Left ventricle myocardium inferior (tissue), 1 donor: ENCODE results near the gene APOE. TPM values are rescaled to one million over a fixed set of nuclear protein-coding genes. Genes with fewer than 3 reads are reported as not detected.
A peak's percentile ranks its signal among the peaks of the same experiment; 100 is the strongest.

ENCODE experiments used
- DNase-seq: peaks from one replicate; pipeline ENCODE4 v3.0.0-alpha.2; 2020
- H3K27ac ChIP-seq: fragments of 200-600 bp; replicated peaks from 2 replicates; pipeline ENCODE4 v1.8.0; 2021
- H3K27me3 ChIP-seq: fragments of 200-600 bp; 2 replicates; pipeline ENCODE4 v1.8.0; 2021; ENCODE audit warnings: low read depth
- H3K36me3 ChIP-seq: fragments of 200-600 bp; 2 replicates; pipeline ENCODE4 v1.8.0; 2021
- H3K4me1 ChIP-seq: fragments of 200-600 bp; 2 replicates; pipeline ENCODE4 v1.8.0; 2021
- H3K4me3 ChIP-seq: fragments of 200-600 bp; 2 replicates; pipeline ENCODE4 v1.8.0; 2021; ENCODE audit warnings: mild to moderate bottlenecking, moderate library complexity
- H3K9me3 ChIP-seq: fragments of 200-600 bp; replicated peaks from 2 replicates; pipeline ENCODE4 v1.8.0; 2021
- intact Hi-C: fragments of 100-400 bp; cut with micrococcal nuclease; formaldehyde crosslinking; loops from one replicate; pipeline ENCODE4 v1.11.0; 2022
- total RNA-seq: library from RNA; stranded (reverse); fragmentation: NEBNext Ultra II Directional; extraction: Animal tissue kit (Norgen Biotek cat#: 25700); gene quantifications from one replicate; pipeline ENCODE4 v1.2.1, GENCODE V29; 2021
- TF ChIP-seq, protein P1 (sequence below): fragments of 200-600 bp; IDR thresholded peaks from 2 replicates; pipeline ENCODE4 v1.8.0; 2021; ENCODE audit warnings: antibody characterized with exemption, mild to moderate bottlenecking, borderline replicate concordance
- donor health status: DM: no; HTN: yes; CAD: no; lungs with severe emphysema.

The APOE gene
- total RNA-seq, 1 donor from 2014 or later = 24.1 TPM

DNA sequence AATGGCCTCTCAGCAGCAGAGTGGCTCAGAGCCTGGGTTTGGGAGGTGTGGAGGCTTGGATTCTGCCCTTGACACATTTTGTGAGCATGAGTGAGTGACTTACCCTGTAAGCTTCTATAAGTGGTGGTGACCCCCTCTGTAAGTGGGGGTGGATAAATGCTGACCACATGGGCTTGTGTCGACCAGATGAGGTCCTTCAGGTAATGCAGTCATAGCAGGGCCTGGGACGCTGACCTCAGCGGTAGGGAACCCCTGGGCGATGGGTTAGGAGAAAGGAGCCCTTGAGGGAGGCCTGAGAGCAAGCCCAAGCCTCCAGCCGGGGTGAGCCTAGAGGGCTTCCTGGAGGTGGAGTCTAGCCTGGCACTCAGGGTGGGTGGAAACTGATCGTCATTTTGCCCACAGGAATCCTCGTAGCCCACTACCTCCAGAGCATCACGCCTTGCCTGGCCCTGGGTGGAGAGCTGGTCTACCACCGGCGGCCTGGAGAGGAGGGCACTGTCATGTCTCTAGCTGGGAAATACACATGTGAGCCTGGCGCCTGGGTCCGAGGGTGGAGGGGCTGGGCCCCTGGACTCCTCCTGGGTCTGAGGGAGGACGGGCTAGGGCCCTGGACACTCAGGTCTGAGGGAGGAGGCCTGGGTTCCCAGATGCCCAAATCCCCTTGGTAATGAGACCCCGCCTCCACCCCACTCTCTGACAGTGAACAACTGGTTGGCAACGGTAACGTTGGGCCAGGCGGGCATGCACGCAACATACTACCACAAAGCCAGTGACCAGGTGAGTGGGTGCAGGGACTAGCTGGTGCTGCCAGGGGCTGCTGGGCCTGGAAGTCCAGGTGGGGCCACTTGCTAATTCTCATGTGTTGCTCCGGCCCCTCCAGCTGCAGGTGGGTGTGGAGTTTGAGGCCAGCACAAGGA, 5.0 kb upstream of the APOE start:
- Histone ChIP-seq H3K27ac (no peak overlapping the region), H3K4me3 (no peak overlapping the region), H3K9me3 (no peaks in the 10 kb centered on the region), H3K4me1 (peaks cover 12% of the 10 kb centered on the region), H3K27me3 (peaks cover 10% of the 10 kb centered on the region), H3K36me3 (peaks cover 68% of the 10 kb centered on the region)
- TF ChIP-seq, protein P1, sequence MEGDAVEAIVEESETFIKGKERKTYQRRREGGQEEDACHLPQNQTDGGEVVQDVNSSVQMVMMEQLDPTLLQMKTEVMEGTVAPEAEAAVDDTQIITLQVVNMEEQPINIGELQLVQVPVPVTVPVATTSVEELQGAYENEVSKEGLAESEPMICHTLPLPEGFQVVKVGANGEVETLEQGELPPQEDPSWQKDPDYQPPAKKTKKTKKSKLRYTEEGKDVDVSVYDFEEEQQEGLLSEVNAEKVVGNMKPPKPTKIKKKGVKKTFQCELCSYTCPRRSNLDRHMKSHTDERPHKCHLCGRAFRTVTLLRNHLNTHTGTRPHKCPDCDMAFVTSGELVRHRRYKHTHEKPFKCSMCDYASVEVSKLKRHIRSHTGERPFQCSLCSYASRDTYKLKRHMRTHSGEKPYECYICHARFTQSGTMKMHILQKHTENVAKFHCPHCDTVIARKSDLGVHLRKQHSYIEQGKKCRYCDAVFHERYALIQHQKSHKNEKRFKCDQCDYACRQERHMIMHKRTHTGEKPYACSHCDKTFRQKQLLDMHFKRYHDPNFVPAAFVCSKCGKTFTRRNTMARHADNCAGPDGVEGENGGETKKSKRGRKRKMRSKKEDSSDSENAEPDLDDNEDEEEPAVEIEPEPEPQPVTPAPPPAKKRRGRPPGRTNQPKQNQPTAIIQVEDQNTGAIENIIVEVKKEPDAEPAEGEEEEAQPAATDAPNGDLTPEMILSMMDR = no peak
- intact Hi-C loops = loop anchor here (5.0 kb wide), 1 partner anchor 52 kb away; no protein-coding TSS in a partner anchor
- DNase-seq = no peak

DNA sequence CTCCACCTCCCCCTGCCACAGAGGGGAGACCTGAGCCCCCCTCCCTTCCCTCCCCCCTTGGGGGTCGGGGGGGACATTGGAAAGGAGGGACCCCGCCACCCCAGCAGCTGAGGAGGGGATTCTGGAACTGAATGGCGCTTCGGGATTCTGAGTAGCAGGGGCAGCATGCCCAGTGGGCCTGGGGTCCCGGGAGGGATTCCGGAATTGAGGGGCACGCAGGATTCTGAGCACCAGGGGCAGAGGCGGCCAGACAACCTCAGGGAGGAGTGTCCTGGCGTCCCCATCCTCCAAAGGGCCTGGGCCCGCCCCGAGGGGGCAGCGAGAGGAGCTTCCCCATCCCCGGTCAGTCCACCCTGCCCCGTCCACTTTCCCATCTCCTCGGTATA, 2.4 kb upstream of the APOE start:
- TF ChIP-seq, protein P1 = no peak
- intact Hi-C loops = loop anchor here (5.0 kb wide), 1 partner anchor 49 kb away; no protein-coding TSS in a partner anchor
- H3K27ac ChIP-seq = no peak overlapping the region
- no peaks in the 10 kb centered on the region for H3K9me3 ChIP-seq
- H3K4me3 ChIP-seq = no peak overlapping the region
- H3K27me3 ChIP-seq = peaks cover 36% of the 10 kb centered on the region
- H3K4me1 ChIP-seq = peaks cover 22% of the 10 kb centered on the region
- no peak for DNase-seq
- H3K36me3 ChIP-seq = peaks cover 44% of the 10 kb centered on the region

DNA sequence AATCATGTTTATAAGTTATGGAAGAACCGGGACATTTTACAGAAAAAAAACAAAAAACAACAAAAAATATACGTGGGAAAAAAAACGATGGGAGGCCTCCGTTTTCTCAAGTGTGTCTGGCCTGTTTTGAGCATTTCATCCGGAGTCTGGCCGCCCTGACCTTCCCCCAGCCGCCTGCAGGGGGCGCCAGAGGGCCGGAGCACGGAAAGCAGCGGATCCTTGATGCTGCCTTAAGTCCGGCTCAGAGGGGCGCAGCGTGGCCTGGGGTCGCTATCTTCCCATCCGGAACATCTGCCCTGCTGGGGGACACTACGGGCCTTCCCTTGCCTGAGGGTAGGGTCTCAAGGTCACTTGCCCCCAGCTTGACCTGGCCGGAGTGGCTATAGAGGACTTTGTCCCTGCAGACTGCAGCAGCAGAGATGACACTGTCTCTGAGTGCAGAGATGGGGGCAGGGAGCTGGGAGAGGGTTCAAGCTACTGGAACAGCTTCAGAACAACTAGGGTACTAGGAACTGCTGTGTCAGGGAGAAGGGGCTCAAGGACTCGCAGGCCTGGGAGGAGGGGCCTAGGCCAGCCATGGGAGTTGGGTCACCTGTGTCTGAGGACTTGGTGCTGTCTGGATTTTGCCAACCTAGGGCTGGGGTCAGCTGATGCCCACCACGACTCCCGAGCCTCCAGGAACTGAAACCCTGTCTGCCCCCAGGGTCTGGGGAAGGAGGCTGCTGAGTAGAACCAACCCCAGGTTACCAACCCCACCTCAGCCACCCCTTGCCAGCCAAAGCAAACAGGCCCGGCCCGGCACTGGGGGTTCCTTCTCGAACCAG, 1.8 kb upstream of the APOE start:
- peaks cover 22% of the 10 kb centered on the region for H3K4me1 ChIP-seq
- H3K4me3 ChIP-seq = no peak overlapping the region
- TF ChIP-seq, protein P1 = peak; percentile 99
- no peak overlapping the region for H3K27ac ChIP-seq
- peaks cover 38% of the 10 kb centered on the region for H3K36me3 ChIP-seq
- no peaks in the 10 kb centered on the region for H3K9me3 ChIP-seq
- intact Hi-C loops = loop anchor here (5.0 kb wide), 1 partner anchor 48 kb away; no protein-coding TSS in a partner anchor
- DNase-seq = peak; percentile 74
- H3K27me3 ChIP-seq = peaks cover 42% of the 10 kb centered on the region

DNA sequence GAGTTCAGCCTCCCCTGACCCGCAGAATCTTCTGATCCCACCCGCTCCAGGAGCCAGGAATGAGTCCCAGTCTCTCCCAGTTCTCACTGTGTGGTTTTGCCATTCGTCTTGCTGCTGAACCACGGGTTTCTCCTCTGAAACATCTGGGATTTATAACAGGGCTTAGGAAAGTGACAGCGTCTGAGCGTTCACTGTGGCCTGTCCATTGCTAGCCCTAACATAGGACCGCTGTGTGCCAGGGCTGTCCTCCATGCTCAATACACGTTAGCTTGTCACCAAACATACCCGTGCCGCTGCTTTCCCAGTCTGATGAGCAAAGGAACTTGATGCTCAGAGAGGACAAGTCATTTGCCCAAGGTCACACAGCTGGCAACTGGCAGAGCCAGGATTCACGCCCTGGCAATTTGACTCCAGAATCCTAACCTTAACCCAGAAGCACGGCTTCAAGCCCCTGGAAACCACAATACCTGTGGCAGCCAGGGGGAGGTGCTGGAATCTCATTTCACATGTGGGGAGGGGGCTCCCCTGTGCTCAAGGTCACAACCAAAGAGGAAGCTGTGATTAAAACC, 1.1 kb upstream of the APOE start:
- intact Hi-C loops = loop anchor here (5.0 kb wide), 1 partner anchor 48 kb away; no protein-coding TSS in a partner anchor
- Histone ChIP-seq H3K9me3 (no peaks in the 10 kb centered on the region), H3K4me3 (no peak overlapping the region), H3K4me1 (peaks cover 22% of the 10 kb centered on the region), H3K27me3 (peaks cover 42% of the 10 kb centered on the region), H3K36me3 (peaks cover 35% of the 10 kb centered on the region), H3K27ac (no peak overlapping the region)
- no peak for DNase-seq
- TF ChIP-seq, protein P1 = no peak

DNA sequence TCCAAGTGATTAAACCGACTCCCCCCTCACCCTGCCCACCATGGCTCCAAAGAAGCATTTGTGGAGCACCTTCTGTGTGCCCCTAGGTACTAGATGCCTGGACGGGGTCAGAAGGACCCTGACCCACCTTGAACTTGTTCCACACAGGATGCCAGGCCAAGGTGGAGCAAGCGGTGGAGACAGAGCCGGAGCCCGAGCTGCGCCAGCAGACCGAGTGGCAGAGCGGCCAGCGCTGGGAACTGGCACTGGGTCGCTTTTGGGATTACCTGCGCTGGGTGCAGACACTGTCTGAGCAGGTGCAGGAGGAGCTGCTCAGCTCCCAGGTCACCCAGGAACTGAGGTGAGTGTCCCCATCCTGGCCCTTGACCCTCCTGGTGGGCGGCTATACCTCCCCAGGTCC, 2.0 kb downstream of the APOE start:
- Histone ChIP-seq H3K4me1 (peaks cover 39% of the 10 kb centered on the region), H3K9me3 (no peaks in the 10 kb centered on the region), H3K27ac (no peak overlapping the region), H3K27me3 (peaks cover 60% of the 10 kb centered on the region), H3K4me3 (no peak overlapping the region), H3K36me3 (peaks cover 6% of the 10 kb centered on the region)
- DNase-seq = no peak
- TF ChIP-seq, protein P1 = no peak
- intact Hi-C loops = no loop called here
